Measurements from ENCODE around the gene SLC13A4.
"Not testable (repeated sequence)": the region's sequence is repeated elsewhere in the genome, so short reads cannot be mapped to it uniquely, and the experiment has no call there.

Gene SLC13A4

GRCh38 chr7:135659159-135659846, 68.7 kb downstream of the SLC13A4 start:
- DNase-seq: peak; percentile 76

- DNase-seq: no peak
These were observed 69.4 kb downstream of the SLC13A4 start for GRCh38 chr7:135658564-135658963.

GRCh38 chr7:135653340-135654080, 74.5 kb downstream of the SLC13A4 start:
- no peak for DNase-seq

- peak; percentile 35 for DNase-seq
These were observed 77.0 kb downstream of the SLC13A4 start for GRCh38 chr7:135650831-135651573.

- DNase-seq: no peak
These were observed 79.8 kb downstream of the SLC13A4 start for GRCh38 chr7:135648235-135648634.

GRCh38 chr7:135647755-135648154, 80.2 kb downstream of the SLC13A4 start:
- DNase-seq: no peak

- peak; percentile 25 for DNase-seq
These were observed 82.6 kb downstream of the SLC13A4 start for GRCh38 chr7:135645296-135645904.

GRCh38 chr7:135644729-135645128, 83.3 kb downstream of the SLC13A4 start:
- no peak for DNase-seq

GRCh38 chr7:135644154-135644553, 83.8 kb downstream of the SLC13A4 start:
- DNase-seq: peak; percentile 49

GRCh38 chr7:135639690-135640089, 88.3 kb downstream of the SLC13A4 start:
- DNase-seq: not testable (repeated sequence)

GRCh38 chr7:135634191-135634878, 93.7 kb downstream of the SLC13A4 start:
- DNase-seq: no peak
